Embryonic facial prominence (tissue), 1 donor: ENCODE data around the gene FBF1.
"Not testable (repeated sequence)": the region's sequence is repeated elsewhere in the genome, so short reads cannot be mapped to it uniquely, and the experiment has no call there.

ENCODE experiments used
- DNase-seq: peaks from one replicate; pipeline ENCODE4 v3.0.0-alpha.2; 2016; ENCODE audit errors: extremely low spot score

Gene FBF1

GRCh38 chr17:75940727-75941441, at the start of gene FBF1:
Gene FBF1 (minus strand): TSS chr17:75941042. CDS start chr17:75938149, 2,893 bp downstream.
- peak; percentile 85 for DNase-seq

GRCh38 chr17:75987041-75987440, 46.2 kb upstream of the FBF1 start:
- DNase-seq: no peak

- DNase-seq: no peak
Measured at GRCh38 chr17:75985986-75986385, 45.1 kb upstream of the FBF1 start.

- DNase-seq: no peak
Measured at GRCh38 chr17:75983501-75984181, 42.8 kb upstream of the FBF1 start.

- DNase-seq: no peak
Measured at GRCh38 chr17:75981019-75981615, 40.3 kb upstream of the FBF1 start.

GRCh38 chr17:75980188-75981018, 39.6 kb upstream of the FBF1 start:
- DNase-seq: no peak

GRCh38 chr17:75979705-75980187, 38.9 kb upstream of the FBF1 start:
- no peak for DNase-seq

- DNase-seq: peak; percentile 95
Measured at GRCh38 chr17:75978938-75979704, 38.3 kb upstream of the FBF1 start, which contains the start of the genes ACOX1 and TEN1. Gene ACOX1 (minus strand): TSS chr17:75979166. CDS start chr17:75979073, 93 bp downstream. Gene TEN1 (plus strand): TSS chr17:75979240. CDS start chr17:75986193, 6,953 bp downstream.

- DNase-seq: no peak
Measured at GRCh38 chr17:75976175-75976848, 35.5 kb upstream of the FBF1 start.

GRCh38 chr17:75975757-75976174, 34.9 kb upstream of the FBF1 start:
- DNase-seq: no peak

GRCh38 chr17:75975187-75975586, 34.3 kb upstream of the FBF1 start:
- not testable (repeated sequence) for DNase-seq

GRCh38 chr17:75970626-75971025, 29.8 kb upstream of the FBF1 start:
- DNase-seq: no peak

- DNase-seq: no peak
Measured at GRCh38 chr17:75970011-75970523, 29.2 kb upstream of the FBF1 start.

- DNase-seq: not testable (repeated sequence)
Measured at GRCh38 chr17:75969044-75969443, 28.2 kb upstream of the FBF1 start.

- DNase-seq: no peak
Measured at GRCh38 chr17:75965468-75965867, 24.6 kb upstream of the FBF1 start.

- no peak for DNase-seq
Measured at GRCh38 chr17:75959839-75960511, 19.1 kb upstream of the FBF1 start.

- DNase-seq: no peak
Measured at GRCh38 chr17:75959051-75959838, 18.4 kb upstream of the FBF1 start.

GRCh38 chr17:75950855-75951554, 10.2 kb upstream of the FBF1 start:
- no peak for DNase-seq
